GM13976 (cell line): ENCODE data around the gene TCN2.
"Not testable (repeated sequence)": the region's sequence is repeated elsewhere in the genome, so short reads cannot be mapped to it uniquely, and the experiment has no call there.

ENCODE experiments used
- DNase-seq: peaks from one replicate; pipeline ENCODE4 v3.0.0; 2012; ENCODE audit warnings: low spot score
- in situ Hi-C: fragments of 300-500 bp; cut with MboI; formaldehyde crosslinking; loops from one replicate; pipeline ENCODE4 v1.12.0; 2022; ENCODE audit warnings: low sequenced_read_pairs, mixed read lengths, inconsistent platforms; ENCODE audit not compliant: unreplicated experiment
- TF ChIP-seq, protein P1 (sequence below): IDR thresholded peaks from 2 replicates; pipeline ENCODE4 v1.5.1; 2012; ENCODE audit warnings: borderline replicate concordance, mild to moderate bottlenecking; ENCODE audit not compliant: insufficient read depth; ENCODE audit errors: extremely low read depth, missing control alignments, control extremely low read depth

Gene TCN2

DNA sequence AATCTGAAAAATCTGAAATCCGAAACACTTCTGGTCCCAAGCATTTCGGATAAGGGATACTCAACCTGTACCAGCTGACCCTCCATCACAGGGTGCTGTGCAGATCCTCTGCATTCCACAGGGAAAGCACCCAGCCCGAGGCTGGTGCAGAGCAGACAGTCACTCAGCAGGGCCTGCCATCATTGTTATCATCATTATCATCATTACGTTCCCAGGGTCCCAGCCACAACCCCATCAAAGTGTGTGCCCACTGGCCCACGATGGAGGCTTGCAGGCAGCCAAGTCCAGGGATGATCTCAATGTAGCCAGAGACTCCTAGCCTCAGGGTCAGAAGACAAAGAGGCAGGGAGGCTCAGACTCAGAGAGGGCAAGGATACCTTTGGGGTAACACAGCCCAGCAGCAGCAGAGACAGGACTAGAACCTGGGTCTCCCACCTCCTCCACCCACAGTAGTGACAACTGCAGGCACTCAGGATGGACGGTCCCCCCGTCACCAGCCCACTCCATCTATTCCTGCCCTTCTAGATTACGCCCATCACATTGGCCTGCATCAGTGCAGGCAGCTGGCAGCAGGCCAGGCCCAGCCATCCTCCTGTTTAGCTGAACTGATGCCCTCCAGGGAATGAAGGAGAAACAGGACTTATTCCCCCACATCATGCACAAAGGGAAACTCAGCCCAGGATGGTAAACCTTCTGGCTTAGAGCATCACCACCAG, 42.8 kb upstream of the TCN2 start:
- TF ChIP-seq, protein P1, sequence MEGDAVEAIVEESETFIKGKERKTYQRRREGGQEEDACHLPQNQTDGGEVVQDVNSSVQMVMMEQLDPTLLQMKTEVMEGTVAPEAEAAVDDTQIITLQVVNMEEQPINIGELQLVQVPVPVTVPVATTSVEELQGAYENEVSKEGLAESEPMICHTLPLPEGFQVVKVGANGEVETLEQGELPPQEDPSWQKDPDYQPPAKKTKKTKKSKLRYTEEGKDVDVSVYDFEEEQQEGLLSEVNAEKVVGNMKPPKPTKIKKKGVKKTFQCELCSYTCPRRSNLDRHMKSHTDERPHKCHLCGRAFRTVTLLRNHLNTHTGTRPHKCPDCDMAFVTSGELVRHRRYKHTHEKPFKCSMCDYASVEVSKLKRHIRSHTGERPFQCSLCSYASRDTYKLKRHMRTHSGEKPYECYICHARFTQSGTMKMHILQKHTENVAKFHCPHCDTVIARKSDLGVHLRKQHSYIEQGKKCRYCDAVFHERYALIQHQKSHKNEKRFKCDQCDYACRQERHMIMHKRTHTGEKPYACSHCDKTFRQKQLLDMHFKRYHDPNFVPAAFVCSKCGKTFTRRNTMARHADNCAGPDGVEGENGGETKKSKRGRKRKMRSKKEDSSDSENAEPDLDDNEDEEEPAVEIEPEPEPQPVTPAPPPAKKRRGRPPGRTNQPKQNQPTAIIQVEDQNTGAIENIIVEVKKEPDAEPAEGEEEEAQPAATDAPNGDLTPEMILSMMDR, result no peak
- in situ Hi-C loops, result no loop called here
- no peak for DNase-seq

DNA sequence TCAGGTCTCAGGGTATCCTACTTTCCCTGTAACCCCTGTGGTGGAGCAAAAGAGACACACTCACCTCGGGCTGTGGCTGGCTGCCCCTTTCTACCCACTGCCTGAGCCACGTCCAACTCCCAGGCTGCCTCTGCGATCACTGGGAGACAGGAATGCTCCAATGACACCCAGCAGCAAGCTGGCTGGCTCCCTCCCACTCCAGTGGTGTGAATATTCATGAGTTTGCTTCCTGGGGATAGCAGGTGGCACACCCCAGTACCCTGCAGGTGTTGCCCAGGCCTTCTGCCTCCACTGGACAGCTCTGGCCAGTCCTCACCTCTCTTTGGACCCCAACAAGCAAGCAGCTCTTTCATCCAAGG, 42.2 kb upstream of the TCN2 start:
- TF ChIP-seq, protein P1, result no peak
- DNase-seq, result no peak
- in situ Hi-C loops, result no loop called here

- TF ChIP-seq, protein P1, result no peak
- no peak for DNase-seq
- in situ Hi-C loops, result no loop called here
These were observed 41.6 kb upstream of the TCN2 start for GRCh38 chr22:30565341-30565740.

GRCh38 chr22:30566125-30566524, 40.8 kb upstream of the TCN2 start:
- TF ChIP-seq, protein P1, result no peak
- no peak for DNase-seq
- in situ Hi-C loops, result no loop called here

- DNase-seq, in situ Hi-C loops: not testable (repeated sequence)
These were observed 39.7 kb upstream of the TCN2 start for GRCh38 chr22:30567277-30567676.

DNA sequence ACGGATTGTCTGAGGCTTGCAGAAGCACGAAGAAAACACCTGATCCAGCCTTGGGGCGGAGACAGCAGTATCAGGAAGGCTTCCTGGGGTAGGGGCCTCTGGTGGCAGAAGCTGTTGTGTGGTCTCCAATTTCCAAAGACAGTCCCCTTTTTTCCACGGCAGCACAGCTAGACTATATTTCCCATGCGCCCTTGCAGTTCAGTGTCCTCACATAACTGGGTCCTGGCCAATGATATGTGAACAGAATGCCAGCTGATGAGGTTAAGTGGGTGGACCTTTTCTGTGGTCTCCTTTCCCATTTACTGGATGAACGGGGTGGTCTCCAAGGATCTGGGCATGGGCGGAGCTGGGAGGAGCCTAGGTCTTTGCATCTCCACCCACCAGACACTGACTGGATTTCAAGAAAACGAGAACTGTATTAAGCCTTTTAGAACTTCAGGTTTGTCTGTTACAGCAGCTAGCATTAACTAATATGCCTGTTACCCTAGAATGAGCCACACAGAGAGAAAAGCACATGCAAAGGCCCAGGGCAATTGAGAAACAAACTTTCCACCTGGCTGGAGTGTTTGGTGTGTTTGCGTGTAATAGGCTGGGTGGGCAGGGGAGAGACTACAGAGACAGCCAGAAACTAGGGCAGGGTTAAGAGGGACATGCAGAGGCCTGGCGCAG, 38.7 kb upstream of the TCN2 start:
- no peak for DNase-seq
- TF ChIP-seq, protein P1, result no peak
- in situ Hi-C loops, result no loop called here

- in situ Hi-C loops, result no loop called here
- no peak for DNase-seq
- TF ChIP-seq, protein P1, result no peak
These were observed 37.2 kb upstream of the TCN2 start for GRCh38 chr22:30569674-30570202.
